OCI-M2 (cell line): ENCODE results near the gene KRT81.
"Not testable (repeated sequence)": the region's sequence is repeated elsewhere in the genome, so short reads cannot be mapped to it uniquely, and the experiment has no call there.

Experiments
- DNase-seq: peaks from one replicate; lab custom pipeline; 2025; ENCODE audit not compliant: unreplicated experiment; lab: John Stamatoyannopoulos, UW

The KRT81 gene

GRCh38 chr12:52244615-52244994 lies 46.7 kb downstream of the KRT81 start:
- DNase-seq: no peak

GRCh38 chr12:52243856-52244614 lies 47.3 kb downstream of the KRT81 start:
- no peak for DNase-seq

GRCh38 chr12:52243259-52243855 lies 48.0 kb downstream of the KRT81 start:
- DNase-seq: no peak

GRCh38 chr12:52242442-52243258 lies 48.7 kb downstream of the KRT81 start:
- DNase-seq: no peak

- no peak for DNase-seq
These were observed 50.0 kb downstream of the KRT81 start for GRCh38 chr12:52241205-52241842.

GRCh38 chr12:52240247-52240646 lies 51.1 kb downstream of the KRT81 start:
- DNase-seq: not testable (repeated sequence)

GRCh38 chr12:52239767-52240166 lies 51.6 kb downstream of the KRT81 start:
- DNase-seq: no peak

- no peak for DNase-seq
These were observed 52.3 kb downstream of the KRT81 start for GRCh38 chr12:52238916-52239646.

GRCh38 chr12:52238207-52238840 lies 53.0 kb downstream of the KRT81 start:
- no peak for DNase-seq

GRCh38 chr12:52236386-52237050 lies 54.8 kb downstream of the KRT81 start:
- DNase-seq: no peak
